Activated naive CD4-positive, alpha-beta T cell treated with anti-CD3 and anti-CD28 coated beads, Interleukin-2, amount 10 ng/mL, durations not matched to agents 7 days and 5 days (primary cell): ENCODE measurements around the gene C5orf58.

Experiments
- CTCF ChIA-PET: fragments of 350-600 bp; sonication (Branson Sonifier 250); formaldehyde crosslinking; loops from one replicate; lab custom pipeline; 2021; ENCODE audit warnings: antibody characterized with exemption; lab: Charles Lee
- DNase-seq: peaks from one replicate; pipeline ENCODE4 v3.0.0-alpha.2; 2020
- H3K27ac Mint-ChIP-seq: one replicate; pipeline ENCODE4 v1.8.0; 2021; ENCODE audit warnings: mild to moderate bottlenecking, moderate library complexity, mixed read lengths
- H3K27me3 Mint-ChIP-seq: one replicate; pipeline ENCODE4 v1.8.0; 2021; ENCODE audit warnings: mild to moderate bottlenecking, mixed read lengths
- H3K36me3 Mint-ChIP-seq: one replicate; pipeline ENCODE4 v1.8.0; 2021; ENCODE audit warnings: mixed read lengths
- H3K4me1 Mint-ChIP-seq: one replicate; pipeline ENCODE4 v1.8.0; 2021; ENCODE audit warnings: mixed read lengths
- H3K4me3 Mint-ChIP-seq: one replicate; pipeline ENCODE4 v1.8.0; 2021; ENCODE audit warnings: mild to moderate bottlenecking, moderate library complexity, mixed read lengths
- H3K9me3 Mint-ChIP-seq: one replicate; pipeline ENCODE4 v1.8.0; 2021; ENCODE audit warnings: mixed read lengths

Gene C5orf58

DNA sequence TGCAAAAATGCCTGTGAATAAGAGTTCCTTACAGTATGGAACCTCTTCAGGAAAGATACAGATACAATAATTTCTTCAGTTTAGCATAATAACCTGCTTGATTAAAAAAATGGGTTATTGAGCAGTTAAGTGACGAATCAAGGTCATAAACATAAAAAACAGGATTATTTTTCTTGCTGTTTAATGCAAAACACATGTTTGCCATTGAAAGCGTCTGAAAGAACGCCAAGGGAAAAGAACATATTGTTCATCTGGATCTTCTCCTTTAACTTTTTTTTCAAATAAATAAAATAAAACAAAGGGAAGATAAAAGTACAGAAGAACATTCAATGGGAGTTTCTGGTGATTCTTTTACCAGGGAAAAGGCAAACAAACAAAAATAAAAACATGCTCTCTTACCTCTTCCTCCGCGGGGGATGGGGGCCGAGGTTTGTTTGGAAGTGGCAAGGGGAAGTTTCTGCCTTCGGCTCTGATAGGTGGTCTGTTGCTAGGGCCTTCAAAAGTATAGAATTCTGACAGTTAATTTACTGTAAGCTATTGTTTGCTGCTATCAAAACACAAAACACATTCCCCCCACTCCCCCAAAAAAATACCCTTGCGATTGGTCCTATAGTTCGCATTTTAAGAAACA is 20.1 kb downstream of the C5orf58 start:
- DNase-seq: no peak
- Mint-ChIP-seq H3K27me3 (no peaks in the 10 kb centered on the region), H3K36me3 (peaks cover 91% of the 10 kb centered on the region), H3K27ac (no peak overlapping the region), H3K4me3 (no peak overlapping the region), H3K4me1 (peaks cover 65% of the 10 kb centered on the region), H3K9me3 (no peaks in the 10 kb centered on the region)
- CTCF ChIA-PET: interaction anchor here (1.8 to 2.6 kb wide), 2 partner anchors 22 to 86 kb away, joined by 5 to 8 read pairs; no protein-coding TSS in a partner anchor

DNA sequence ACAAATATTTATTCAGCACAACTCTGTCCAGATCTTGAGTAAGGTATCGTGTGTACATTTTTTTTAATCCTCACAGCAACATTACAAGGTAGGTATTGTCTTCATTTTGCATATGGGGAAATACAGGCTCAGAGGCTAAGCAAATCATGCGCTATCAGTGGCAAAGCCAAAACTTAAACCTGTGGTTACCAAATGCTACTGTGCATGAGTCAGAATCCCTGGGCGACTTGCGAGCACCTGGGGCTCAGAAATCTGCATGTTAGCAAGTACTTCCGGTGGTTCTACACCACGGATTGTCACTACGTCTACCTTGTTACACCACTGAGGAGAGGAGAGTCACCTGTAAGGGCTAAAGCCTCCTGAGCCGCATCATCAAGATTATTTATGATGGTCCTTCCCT is 21.3 kb downstream of the C5orf58 start:
- peaks cover 75% of the 10 kb centered on the region for H3K4me1 Mint-ChIP-seq
- H3K9me3 Mint-ChIP-seq: no peaks in the 10 kb centered on the region
- DNase-seq: peak; percentile 75
- CTCF ChIA-PET: interaction anchor here (0.6 to 2.6 kb wide), 2 partner anchors 20 to 85 kb away, joined by 3 to 8 read pairs; no protein-coding TSS in a partner anchor
- no peaks in the 10 kb centered on the region for H3K27me3 Mint-ChIP-seq
- peak overlapping the region; percentile 88 for H3K27ac Mint-ChIP-seq
- no peak overlapping the region for H3K4me3 Mint-ChIP-seq
- peaks cover 91% of the 10 kb centered on the region for H3K36me3 Mint-ChIP-seq

GRCh38 chr5:170256571-170256970 is 23.8 kb downstream of the C5orf58 start:
- H3K4me1 Mint-ChIP-seq: peaks cover 87% of the 10 kb centered on the region
- no peaks in the 10 kb centered on the region for H3K9me3 Mint-ChIP-seq
- no peaks in the 10 kb centered on the region for H3K27me3 Mint-ChIP-seq
- peaks cover 94% of the 10 kb centered on the region for H3K36me3 Mint-ChIP-seq
- peak overlapping the region; percentile 83 for H3K27ac Mint-ChIP-seq
- DNase-seq: no peak
- no peak overlapping the region for H3K4me3 Mint-ChIP-seq
- CTCF ChIA-PET: interaction anchor here (0.7 to 1.8 kb wide), 5 partner anchors 10 to 82 kb away, joined by 3 to 5 read pairs (median 3); no protein-coding TSS in a partner anchor

GRCh38 chr5:170257370-170257769 is 24.6 kb downstream of the C5orf58 start:
- Mint-ChIP-seq H3K4me1 (peaks cover 89% of the 10 kb centered on the region), H3K9me3 (no peaks in the 10 kb centered on the region), H3K27ac (peak overlapping the region; percentile 83), H3K4me3 (no peak overlapping the region), H3K27me3 (no peaks in the 10 kb centered on the region), H3K36me3 (peaks cover 94% of the 10 kb centered on the region)
- DNase-seq: no peak
- CTCF ChIA-PET: interaction anchor here (0.7 to 1.8 kb wide), 6 partner anchors 9 to 81 kb away, joined by 3 to 6 read pairs (median 4); no protein-coding TSS in a partner anchor

- CTCF ChIA-PET: interaction anchor here (0.6 to 2.8 kb wide), 6 partner anchors 13 to 78 kb away, joined by 3 to 20 read pairs (median 7); partner anchors contain the start of gene LCP2
- no peaks in the 10 kb centered on the region for H3K27me3 Mint-ChIP-seq
- peak overlapping the region; percentile 65 for H3K4me3 Mint-ChIP-seq
- DNase-seq: no peak
- H3K36me3 Mint-ChIP-seq: peaks cover 92% of the 10 kb centered on the region
- H3K27ac Mint-ChIP-seq: peak overlapping the region; percentile 96
- no peaks in the 10 kb centered on the region for H3K9me3 Mint-ChIP-seq
- peaks cover 94% of the 10 kb centered on the region for H3K4me1 Mint-ChIP-seq
Measured at GRCh38 chr5:170261528-170262043, 28.8 kb downstream of the C5orf58 start.

DNA sequence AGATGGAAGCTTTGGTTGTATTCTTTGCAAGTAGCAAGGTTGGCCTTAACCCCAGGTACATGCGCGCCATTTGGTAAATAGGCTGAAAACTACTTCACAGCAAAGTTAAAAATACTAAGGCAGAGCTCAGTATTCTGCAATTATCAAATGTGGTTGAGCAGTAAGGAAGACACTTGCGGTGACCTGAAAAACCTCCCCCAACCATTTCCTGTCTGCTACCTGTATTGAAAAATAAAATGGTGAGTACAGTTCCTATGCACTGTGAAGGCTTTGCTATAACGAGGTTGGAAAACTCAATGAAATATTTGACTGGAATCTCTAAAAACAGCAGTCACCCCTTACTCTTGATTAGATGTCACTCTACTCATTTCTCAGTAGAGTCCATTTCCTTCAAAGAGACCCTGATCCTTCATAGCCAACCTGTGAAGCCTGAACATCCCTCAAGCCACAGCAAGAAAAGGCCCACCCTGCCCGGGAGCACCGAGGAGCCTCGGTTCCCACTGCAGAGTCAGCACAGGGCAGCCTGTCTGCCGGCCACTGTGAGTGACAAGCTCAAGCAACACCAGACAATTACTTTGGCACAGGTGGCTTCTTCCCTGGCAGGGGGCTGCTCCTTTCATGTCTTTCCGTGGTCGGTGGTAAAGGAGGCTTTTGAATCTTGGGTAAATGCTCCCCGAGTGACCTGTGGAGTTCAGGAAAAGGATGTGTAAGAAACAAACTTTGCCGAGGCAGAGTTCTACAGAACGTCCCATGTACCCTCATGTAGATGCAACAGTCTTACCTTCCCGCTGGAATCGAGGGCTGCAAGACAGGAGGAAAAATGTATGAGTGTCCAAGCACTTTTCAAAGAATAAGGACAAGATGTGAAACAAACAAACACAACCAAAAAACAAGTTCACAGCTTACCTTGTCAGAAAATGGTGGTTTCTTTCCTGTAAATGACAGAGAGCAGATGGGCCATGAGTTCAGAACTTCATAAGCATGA is 29.6 kb downstream of the C5orf58 start:
- H3K36me3 Mint-ChIP-seq: peaks cover 92% of the 10 kb centered on the region
- CTCF ChIA-PET: interaction anchor here (0.7 to 2.8 kb wide), 6 partner anchors 12 to 77 kb away, joined by 3 to 20 read pairs (median 7); partner anchors contain the start of gene LCP2
- peaks cover 94% of the 10 kb centered on the region for H3K4me1 Mint-ChIP-seq
- no peaks in the 10 kb centered on the region for H3K9me3 Mint-ChIP-seq
- H3K4me3 Mint-ChIP-seq: peak overlapping the region; percentile 65
- DNase-seq: peak; percentile 80
- peak overlapping the region; percentile 96 for H3K27ac Mint-ChIP-seq
- H3K27me3 Mint-ChIP-seq: no peaks in the 10 kb centered on the region

- no peak for DNase-seq
- no peaks in the 10 kb centered on the region for H3K27me3 Mint-ChIP-seq
- peaks cover 90% of the 10 kb centered on the region for H3K36me3 Mint-ChIP-seq
- peaks cover 94% of the 10 kb centered on the region for H3K4me1 Mint-ChIP-seq
- no peak overlapping the region for H3K4me3 Mint-ChIP-seq
- H3K9me3 Mint-ChIP-seq: no peaks in the 10 kb centered on the region
- CTCF ChIA-PET: interaction anchor here (4.1 to 5.7 kb wide), 2 partner anchors 38 to 77 kb away, joined by 40 to 132 read pairs; no protein-coding TSS in a partner anchor
- H3K27ac Mint-ChIP-seq: peak overlapping the region; percentile 96
Measured at GRCh38 chr5:170263906-170264305, 31.1 kb downstream of the C5orf58 start.

GRCh38 chr5:170265522-170265921 is 32.7 kb downstream of the C5orf58 start:
- H3K36me3 Mint-ChIP-seq: peaks cover 87% of the 10 kb centered on the region
- H3K4me1 Mint-ChIP-seq: peaks cover 93% of the 10 kb centered on the region
- no peaks in the 10 kb centered on the region for H3K9me3 Mint-ChIP-seq

GRCh38 chr5:170266570-170267381 is 34.0 kb downstream of the C5orf58 start:
- no peaks in the 10 kb centered on the region for H3K9me3 Mint-ChIP-seq
- peak overlapping the region; percentile 40 for H3K4me3 Mint-ChIP-seq
- no peaks in the 10 kb centered on the region for H3K27me3 Mint-ChIP-seq
- CTCF ChIA-PET: interaction anchor here (0.6 to 16.1 kb wide), 17 partner anchors 8 to 152 kb away, joined by 3 to 465 read pairs (median 9); partner anchors contain the start of gene LCP2
- peaks cover 86% of the 10 kb centered on the region for H3K36me3 Mint-ChIP-seq
- H3K4me1 Mint-ChIP-seq: peaks cover 93% of the 10 kb centered on the region
- peak; percentile 74 for DNase-seq
- peak overlapping the region; percentile 87 for H3K27ac Mint-ChIP-seq

More at GRCh38 chr5:170265522-170265921, 32.7 kb downstream of the C5orf58 start:
- no peaks in the 10 kb centered on the region for H3K27me3 Mint-ChIP-seq
- H3K27ac Mint-ChIP-seq: peak overlapping the region; percentile 87
- DNase-seq: no peak
- CTCF ChIA-PET: interaction anchor here (1.0 to 16.1 kb wide), 10 partner anchors 9 to 76 kb away, joined by 3 to 465 read pairs (median 14); partner anchors contain the start of gene LCP2
- no peak overlapping the region for H3K4me3 Mint-ChIP-seq

DNA sequence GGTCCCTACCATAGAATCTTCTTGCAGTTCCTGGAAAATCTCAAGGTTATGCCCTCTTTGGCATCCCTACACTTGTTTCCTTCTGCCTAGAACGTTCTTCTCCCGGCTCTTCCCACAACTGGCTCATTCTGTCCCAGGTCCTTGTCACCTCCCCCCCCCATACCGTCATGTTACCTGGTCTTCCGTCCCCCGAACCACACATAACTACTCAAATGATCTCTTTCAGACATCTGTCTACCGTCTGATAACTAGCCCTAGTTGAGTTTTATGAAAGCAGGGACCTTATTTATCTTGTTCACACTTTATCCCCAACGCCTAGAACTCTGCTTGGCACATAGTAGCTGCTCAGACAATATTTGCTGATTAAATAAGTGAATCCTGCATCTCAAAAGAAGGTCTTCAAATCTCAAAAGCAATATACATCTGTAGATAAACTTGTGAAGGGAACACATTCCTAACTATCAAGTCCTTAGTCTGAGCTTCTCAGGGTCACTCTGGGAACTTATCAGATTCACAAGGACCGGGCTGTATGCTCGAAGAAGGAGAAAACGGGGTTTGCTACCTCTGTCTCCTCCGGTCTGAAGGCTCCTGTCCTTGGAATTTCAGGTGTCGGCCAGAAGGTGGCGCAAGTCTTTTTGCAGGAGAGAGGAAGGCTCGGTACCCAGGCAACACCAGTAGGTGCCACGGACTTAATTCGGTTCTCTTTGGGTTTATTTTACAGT is 34.8 kb downstream of the C5orf58 start:
- H3K4me3 Mint-ChIP-seq: peak overlapping the region; percentile 40
- CTCF ChIA-PET: interaction anchor here (1.0 to 16.1 kb wide), 11 partner anchors 9 to 86 kb away, joined by 3 to 465 read pairs (median 13); partner anchors contain the start of gene LCP2
- H3K36me3 Mint-ChIP-seq: peaks cover 85% of the 10 kb centered on the region
- peak overlapping the region; percentile 87 for H3K27ac Mint-ChIP-seq
- peaks cover 92% of the 10 kb centered on the region for H3K4me1 Mint-ChIP-seq
- H3K9me3 Mint-ChIP-seq: no peaks in the 10 kb centered on the region
- peak; percentile 87 for DNase-seq
- no peaks in the 10 kb centered on the region for H3K27me3 Mint-ChIP-seq

DNA sequence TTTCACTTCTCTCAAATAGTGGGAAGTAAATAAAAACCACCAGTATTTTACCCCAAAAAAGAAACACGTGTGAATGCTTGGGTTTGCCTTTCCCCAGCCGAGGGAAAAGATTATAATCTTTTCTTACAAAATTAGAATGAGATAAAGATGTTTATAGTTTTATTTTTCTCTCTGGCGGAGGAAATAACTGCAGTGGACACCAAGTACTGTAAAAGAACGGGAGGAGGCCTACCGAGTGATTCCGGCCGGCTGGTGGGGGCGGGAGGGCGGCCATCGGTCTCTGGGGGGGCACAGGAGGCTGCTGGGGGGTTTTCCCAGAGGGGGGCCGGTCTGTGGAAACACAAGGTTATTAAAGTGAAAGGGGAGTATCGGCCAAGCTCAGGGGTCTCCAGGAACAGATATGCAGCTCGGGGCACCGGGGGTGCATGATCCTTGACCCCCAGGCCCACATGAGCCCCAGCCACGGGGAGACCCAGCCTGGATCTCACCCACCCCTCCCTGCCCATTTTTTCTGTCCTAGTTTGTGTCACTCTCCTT is 35.4 kb downstream of the C5orf58 start:
- Mint-ChIP-seq H3K9me3 (no peaks in the 10 kb centered on the region), H3K36me3 (peaks cover 88% of the 10 kb centered on the region), H3K27ac (peak overlapping the region; percentile 87), H3K27me3 (no peaks in the 10 kb centered on the region), H3K4me3 (no peak overlapping the region), H3K4me1 (peaks cover 90% of the 10 kb centered on the region)
- CTCF ChIA-PET: interaction anchor here (0.7 to 16.1 kb wide), 11 partner anchors 8 to 158 kb away, joined by 3 to 465 read pairs (median 6); partner anchors contain the start of gene LCP2
- DNase-seq: no peak

DNA sequence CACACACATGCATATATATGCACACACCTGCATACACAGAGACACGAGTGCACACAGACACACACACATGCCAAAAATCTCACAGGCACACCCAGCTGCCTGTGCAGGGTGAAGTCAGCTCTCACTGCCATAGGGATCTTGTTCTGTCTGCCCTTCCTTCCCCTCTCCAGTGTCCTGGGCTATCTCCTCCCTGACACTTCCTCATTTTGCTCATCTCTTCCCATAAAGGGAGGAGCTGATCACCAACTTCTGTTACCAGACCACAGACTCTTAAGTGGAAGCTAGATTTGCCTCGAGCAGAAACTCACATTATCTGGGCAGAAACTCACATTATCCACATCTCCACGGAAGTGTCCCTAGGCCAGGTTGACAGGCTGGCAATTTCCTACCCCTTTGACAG is 36.1 kb downstream of the C5orf58 start:
- peaks cover 89% of the 10 kb centered on the region for H3K4me1 Mint-ChIP-seq
- H3K36me3 Mint-ChIP-seq: peaks cover 88% of the 10 kb centered on the region
- CTCF ChIA-PET: interaction anchor here (0.7 to 16.1 kb wide), 12 partner anchors 8 to 157 kb away, joined by 3 to 465 read pairs (median 4); partner anchors contain the start of gene LCP2
- no peaks in the 10 kb centered on the region for H3K27me3 Mint-ChIP-seq
- H3K9me3 Mint-ChIP-seq: no peaks in the 10 kb centered on the region
- DNase-seq: no peak
- peak overlapping the region; percentile 87 for H3K27ac Mint-ChIP-seq
- peak overlapping the region; percentile 25 for H3K4me3 Mint-ChIP-seq
